H9 (cell line): ENCODE results near the gene OPTN. TPM values are rescaled to one million over a fixed set of nuclear protein-coding genes. Genes with fewer than 3 reads are reported as not detected.

ENCODE experiments used
- DNase-seq: peaks from one replicate; pipeline ENCODE4 v3.0.0-alpha.2; 2017
- H2AFZ ChIP-seq: one replicate; pipeline ENCODE4 v1.6.1; 2013; ENCODE audit warnings: mild to moderate bottlenecking, low read length, control low read depth, moderate library complexity
- H2AK5ac ChIP-seq: 2 replicates; pipeline ENCODE4 v1.6.1; 2013; ENCODE audit warnings: low read length, control low read depth, mixed read lengths; ENCODE audit not compliant: insufficient read length
- H2BK120ac ChIP-seq: one replicate; pipeline ENCODE4 v1.6.1; 2013; ENCODE audit warnings: low read depth, mild to moderate bottlenecking, low read length, control low read depth, inconsistent platforms; ENCODE audit not compliant: poor library complexity, severe bottlenecking
- H2BK12ac ChIP-seq: 2 replicates; pipeline ENCODE4 v1.6.1; 2013; ENCODE audit warnings: low read length, control low read depth, mixed read lengths, low read depth; ENCODE audit not compliant: insufficient read length
- H2BK15ac ChIP-seq: 2 replicates; pipeline ENCODE4 v1.6.1; 2013; ENCODE audit warnings: low read depth, low read length, control low read depth
- H2BK20ac ChIP-seq: one replicate; pipeline ENCODE4 v1.6.1; 2013; ENCODE audit warnings: low read depth, mild to moderate bottlenecking, low read length, control low read depth, inconsistent platforms; ENCODE audit not compliant: poor library complexity, severe bottlenecking
- H2BK5ac ChIP-seq: 2 replicates; pipeline ENCODE4 v1.6.1; 2013; ENCODE audit warnings: low read length, control low read depth, mixed read lengths; ENCODE audit not compliant: insufficient read length
- H3K14ac ChIP-seq: 2 replicates; pipeline ENCODE4 v1.6.1; 2013; ENCODE audit warnings: low read length, control low read depth; ENCODE audit not compliant: insufficient read depth
- H3K18ac ChIP-seq: 2 replicates; pipeline ENCODE4 v1.6.1; 2013; ENCODE audit warnings: low read depth, mild to moderate bottlenecking, mixed read lengths, low read length, control low read depth; ENCODE audit not compliant: insufficient read length
- H3K23ac ChIP-seq: 2 replicates; pipeline ENCODE4 v1.6.1; 2013; ENCODE audit warnings: low read length, control low read depth, mixed read lengths, low read depth; ENCODE audit not compliant: insufficient read length
- H3K23me2 ChIP-seq: 2 replicates; pipeline ENCODE4 v1.6.1; 2013; ENCODE audit warnings: low read depth, mild to moderate bottlenecking, mixed read lengths, low read length, control low read depth; ENCODE audit not compliant: insufficient read length, poor library complexity, severe bottlenecking
- H3K27ac ChIP-seq: 2 replicates; pipeline ENCODE4 v1.5.1; 2013; ENCODE audit warnings: low read length, control low read depth, mixed read lengths, low read depth; ENCODE audit not compliant: insufficient read length
- H3K27me3 ChIP-seq: 2 replicates; pipeline ENCODE4 v1.6.1; 2013; ENCODE audit warnings: low read length, control low read depth, inconsistent platforms; ENCODE audit not compliant: insufficient read depth
- H3K4ac ChIP-seq: 2 replicates; pipeline ENCODE4 v1.6.1; 2013; ENCODE audit warnings: low read depth, mild to moderate bottlenecking, control low read depth, inconsistent platforms, low read length, moderate library complexity
- H3K4me1 ChIP-seq: 2 replicates; pipeline ENCODE4 v1.6.1; 2013; ENCODE audit warnings: low read length, control low read depth, inconsistent platforms; ENCODE audit not compliant: insufficient read depth
- H3K4me2 ChIP-seq: 2 replicates; pipeline ENCODE4 v1.6.1; 2013; ENCODE audit warnings: low read length, control low read depth, mixed read lengths; ENCODE audit not compliant: insufficient read length, insufficient read depth
- H3K56ac ChIP-seq: 2 replicates; pipeline ENCODE4 v1.6.1; 2013; ENCODE audit warnings: low read depth, mild to moderate bottlenecking, mixed read lengths, low read length, control low read depth; ENCODE audit not compliant: insufficient read length
- H3K79me1 ChIP-seq: 2 replicates; pipeline ENCODE4 v1.6.1; 2013; ENCODE audit warnings: low read depth, mild to moderate bottlenecking, moderate library complexity, low read length, control low read depth, inconsistent platforms; ENCODE audit not compliant: insufficient read depth, poor library complexity, severe bottlenecking
- H3K79me2 ChIP-seq: 2 replicates; pipeline ENCODE4 v1.6.1; 2013; ENCODE audit warnings: low read length, control low read depth, inconsistent platforms; ENCODE audit not compliant: insufficient read depth
- H3K9ac ChIP-seq: 2 replicates; pipeline ENCODE4 v1.6.1; 2013; ENCODE audit warnings: low read length, control low read depth, mixed read lengths; ENCODE audit not compliant: insufficient read length; ENCODE audit errors: extremely low read depth
- H3K9me3 ChIP-seq: one replicate; pipeline ENCODE4 v1.6.1; 2013; ENCODE audit warnings: low read depth, low read length, inconsistent platforms; ENCODE audit not compliant: control insufficient read depth
- H3T11ph ChIP-seq: one replicate; pipeline ENCODE4 v1.6.1; 2013; ENCODE audit warnings: mild to moderate bottlenecking, low read length, control low read depth, inconsistent platforms
- H4K20me1 ChIP-seq: one replicate; pipeline ENCODE4 v1.6.1; 2013; ENCODE audit not compliant: control insufficient read depth, insufficient read length, insufficient read depth
- H4K5ac ChIP-seq: 2 replicates; pipeline ENCODE4 v1.6.1; 2013; ENCODE audit warnings: low read depth, mild to moderate bottlenecking, mixed read lengths, low read length, control low read depth; ENCODE audit not compliant: insufficient read length
- H4K8ac ChIP-seq: replicated peaks from 2 replicates; pipeline ENCODE4 v1.6.1; 2013; ENCODE audit warnings: low read length, control low read depth, mixed read lengths, low read depth; ENCODE audit not compliant: insufficient read length
- H4K91ac ChIP-seq: 2 replicates; pipeline ENCODE4 v1.6.1; 2013; ENCODE audit warnings: low read depth, mild to moderate bottlenecking, moderate library complexity, mixed read lengths, low read length, control low read depth; ENCODE audit not compliant: insufficient read length
- H3K27ac Mint-ChIP-seq, 3 experiments: 2 replicates in 2 of 3; 3 replicates in 1 of 3; pipeline ENCODE4 v1.8.0; 2020 to 2021; ENCODE audit warnings: mixed read lengths in 3 of 3, mild to moderate bottlenecking in 1 of 3, moderate library complexity in 1 of 3
- H3K27me3 Mint-ChIP-seq: 2 replicates; pipeline ENCODE4 v1.8.0; 2021; ENCODE audit warnings: low read depth, mild to moderate bottlenecking, moderate library complexity, mixed read lengths
- H3K36me3 Mint-ChIP-seq, 3 experiments: 2 replicates in 2 of 3; 3 replicates in 1 of 3; pipeline ENCODE4 v1.8.0; 2020 to 2021; ENCODE audit warnings: low read depth in 3 of 3, mixed read lengths in 3 of 3; ENCODE audit not compliant: insufficient read depth in 1 of 3
- H3K4me1 Mint-ChIP-seq, 2 experiments: 2 replicates each; pipeline ENCODE4 v1.8.0; 2020; ENCODE audit warnings: mixed read lengths in 2 of 2
- H3K4me3 Mint-ChIP-seq, 2 experiments: 2 replicates in 1 of 2; 3 replicates in 1 of 2; pipeline ENCODE4 v1.8.0; 2020 to 2021; ENCODE audit warnings: mild to moderate bottlenecking in 2 of 2, mixed read lengths in 2 of 2, moderate library complexity in 1 of 2
- H3K9me3 Mint-ChIP-seq, 2 experiments: 2 replicates in 1 of 2; 3 replicates in 1 of 2; pipeline ENCODE4 v1.8.0; 2020; ENCODE audit warnings: mild to moderate bottlenecking in 2 of 2, mixed read lengths in 2 of 2, moderate library complexity in 1 of 2
- WGBS: extraction: QIAGEN DNeasy Blood & Tissue Kit; methylation state at CpG from one replicate; pipeline ENCODE4 v1.1.7; 2013; ENCODE audit warnings: missing lambda C conversion rate, low lambda C conversion rate, mixed read lengths; ENCODE audit not compliant: insufficient read length; ENCODE audit errors: extremely low coverage; 5-methylcytosine and 5-hydroxymethylcytosine counted together
- total RNA-seq: library from RNA; stranded (reverse); gene quantifications from 2 replicates; pipeline ENCODE4 v1.2.1, GENCODE V29; 2021
- TF ChIP-seq, protein P1 (sequence below): fragments of 200-600 bp; sonication (generic); conservative IDR thresholded peaks from 3 replicates; pipeline ENCODE4 v1.8.0; 2021; ENCODE audit warnings: antibody characterized with exemption, mild to moderate bottlenecking

The OPTN gene
- total RNA-seq, 1 experiment from 2014 or later, result 16.1 TPM

GRCh38 chr10:13161857-13162271 is 61.9 kb downstream of the OPTN start:
- Histone ChIP-seq H3K27ac (no peak overlapping the region), H3K9me3 (no peaks in the 10 kb centered on the region), H4K91ac (no peak overlapping the region), H3K9ac (peak overlapping the region; percentile 94), H3K4me1 (no peaks in the 10 kb centered on the region; the same call in 1 of the 2 replicates), H3T11ph (no peak overlapping the region), H3K23ac (no peak overlapping the region), H2BK20ac (no peak overlapping the region), H3K79me1 (peaks cover 18% of the 10 kb centered on the region), H2BK5ac (no peak overlapping the region), H2BK120ac (peak overlapping the region; percentile 44), H3K18ac (no peak overlapping the region), H3K56ac (no peak overlapping the region), H2AK5ac (no peak overlapping the region), H4K5ac (peak overlapping the region; percentile 48), H4K20me1 (no peaks in the 10 kb centered on the region), H3K27me3 (no peaks in the 10 kb centered on the region), H3K4me2 (peak overlapping the region; percentile 84), H3K23me2 (peaks cover 9% of the 10 kb centered on the region), H4K8ac (no peak overlapping the region), H3K14ac (peak overlapping the region; percentile 85), H3K79me2 (peaks cover 20% of the 10 kb centered on the region; the same call in 1 of the 2 replicates), H2BK15ac (no peak overlapping the region), H2AFZ (peak overlapping the region; percentile 75), H2BK12ac (no peak overlapping the region), H3K4ac (no peak overlapping the region; the same call in 1 of the 2 replicates)
- Mint-ChIP-seq H3K4me3 (peak overlapping the region; percentile 83 to 89), H3K27me3 (no peaks in the 10 kb centered on the region), H3K9me3 (no peaks in the 10 kb centered on the region), H3K27ac (peak overlapping the region in 2 of 3 experiments; percentile 0 to 2; a peak in 2 of 7 replicates), H3K36me3 (peaks cover 13 to 33% (median 26%) of the 10 kb centered on the region in 3 experiments; a peak in 6 of 7 replicates), H3K4me1 (peaks cover 9 to 12% of the 10 kb centered on the region in 2 experiments)
- no CpG with 5 or more reads among the region's 18 CpGs for WGBS
- DNase-seq, result no peak
- TF ChIP-seq, protein P1, sequence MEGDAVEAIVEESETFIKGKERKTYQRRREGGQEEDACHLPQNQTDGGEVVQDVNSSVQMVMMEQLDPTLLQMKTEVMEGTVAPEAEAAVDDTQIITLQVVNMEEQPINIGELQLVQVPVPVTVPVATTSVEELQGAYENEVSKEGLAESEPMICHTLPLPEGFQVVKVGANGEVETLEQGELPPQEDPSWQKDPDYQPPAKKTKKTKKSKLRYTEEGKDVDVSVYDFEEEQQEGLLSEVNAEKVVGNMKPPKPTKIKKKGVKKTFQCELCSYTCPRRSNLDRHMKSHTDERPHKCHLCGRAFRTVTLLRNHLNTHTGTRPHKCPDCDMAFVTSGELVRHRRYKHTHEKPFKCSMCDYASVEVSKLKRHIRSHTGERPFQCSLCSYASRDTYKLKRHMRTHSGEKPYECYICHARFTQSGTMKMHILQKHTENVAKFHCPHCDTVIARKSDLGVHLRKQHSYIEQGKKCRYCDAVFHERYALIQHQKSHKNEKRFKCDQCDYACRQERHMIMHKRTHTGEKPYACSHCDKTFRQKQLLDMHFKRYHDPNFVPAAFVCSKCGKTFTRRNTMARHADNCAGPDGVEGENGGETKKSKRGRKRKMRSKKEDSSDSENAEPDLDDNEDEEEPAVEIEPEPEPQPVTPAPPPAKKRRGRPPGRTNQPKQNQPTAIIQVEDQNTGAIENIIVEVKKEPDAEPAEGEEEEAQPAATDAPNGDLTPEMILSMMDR, result no peak
